WTC11 (cell line): Measurements from ENCODE around the gene GSDMA. TPM values are rescaled to one million over a fixed set of nuclear protein-coding genes. Genes with fewer than 3 reads are reported as not detected.

ENCODE experiments used
- ATAC-seq: fragments of 200-7000 bp; cut with Tn5 transposase; 2 replicates; pipeline ENCODE4 v1.10.0; 2021; ENCODE audit warnings: mild to moderate bottlenecking, moderate library complexity
- CTCF ChIA-PET: fragments of 300-600 bp; sonication (Branson Sonifier 250); formaldehyde crosslinking; loops from one replicate; lab custom pipeline; 2021; ENCODE audit warnings: antibody characterized with exemption; lab: Charles Lee
- POLR2A ChIA-PET: fragments of 350-600 bp; sonication (Branson Sonifier 250); formaldehyde crosslinking; loops from one replicate; lab custom pipeline; 2021; ENCODE audit warnings: antibody characterized with exemption; lab: Charles Lee
- DNase-seq: peaks from one replicate; pipeline ENCODE4 v3.0.0; 2021; ENCODE audit warnings: low spot score
- H3K27ac Mint-ChIP-seq: 2 replicates; pipeline ENCODE4 v1.8.0; 2021; ENCODE audit warnings: mixed read lengths
- H3K27me3 Mint-ChIP-seq: 2 replicates; pipeline ENCODE4 v1.8.0; 2021; ENCODE audit warnings: low read depth, mild to moderate bottlenecking, moderate library complexity, mixed read lengths
- H3K36me3 Mint-ChIP-seq: 2 replicates; pipeline ENCODE4 v1.8.0; 2021; ENCODE audit warnings: mixed read lengths
- H3K4me1 Mint-ChIP-seq: 2 replicates; pipeline ENCODE4 v1.8.0; 2022; ENCODE audit warnings: mixed read lengths
- H3K4me3 Mint-ChIP-seq: 2 replicates; pipeline ENCODE4 v1.8.0; 2021; ENCODE audit warnings: mild to moderate bottlenecking, moderate library complexity, mixed read lengths
- H3K9me3 Mint-ChIP-seq: 2 replicates; pipeline ENCODE4 v1.8.0; 2021; ENCODE audit warnings: mixed read lengths
- ATF3 ChIP-seq: sonication (generic); formaldehyde crosslinking; conservative IDR thresholded peaks from 2 replicates; pipeline ENCODE4 v1.8.1; 2022; ENCODE audit warnings: mild to moderate bottlenecking, missing genetic modification reagents
- CDX4 ChIP-seq: fragments of 250-450 bp; sonication (Bioruptor Pico); IDR thresholded peaks from 2 replicates; pipeline ENCODE4 v1.9.0; 2021; ENCODE audit warnings: moderate library complexity, mild to moderate bottlenecking, inconsistent platforms, borderline replicate concordance
- HMGA2 ChIP-seq: fragments of 250-450 bp; sonication (Bioruptor Pico); IDR thresholded peaks from 2 replicates; pipeline ENCODE4 v1.4.0; 2021; ENCODE audit warnings: mild to moderate bottlenecking, moderate library complexity
- total RNA-seq: library from RNA; stranded (reverse); gene quantifications from 3 replicates; pipeline ENCODE4 v1.2.3, GENCODE V29; 2021
- TF ChIP-seq, protein P1 (sequence below): sonication (generic); formaldehyde crosslinking; IDR thresholded peaks from 2 replicates; pipeline ENCODE4 v1.8.0; 2022; ENCODE audit warnings: missing genetic modification reagents
- TF ChIP-seq, protein P2 (sequence below): sonication (generic); formaldehyde crosslinking; IDR thresholded peaks from 2 replicates; pipeline ENCODE4 v1.8.0; 2022; ENCODE audit warnings: mild to moderate bottlenecking, missing genetic modification reagents
- TF ChIP-seq, protein P3 (sequence below): sonication (generic); formaldehyde crosslinking; conservative IDR thresholded peaks from 2 replicates; pipeline ENCODE4 v1.8.1; 2023; ENCODE audit warnings: mild to moderate bottlenecking, low read depth, missing genetic modification reagents, moderate library complexity

GSDMA gene
- total RNA-seq, 1 experiment from 2014 or later, result not detected

GRCh38 chr17:39927929-39928857 is 34.6 kb upstream of the GSDMA start:
- peaks cover 4% of the 10 kb centered on the region for H3K36me3 Mint-ChIP-seq
- DNase-seq (peak; percentile 77), ATAC-seq (peak; percentile 81)
- H3K27ac Mint-ChIP-seq, result peak overlapping the region; percentile 98
- H3K4me3 Mint-ChIP-seq, result peak overlapping the region; percentile 82
- POLR2A ChIA-PET, result interaction anchor here (1.9 kb wide), 1 partner anchor 52 kb away, joined by 6 read pairs; the partner anchor contains the start of gene PSMD3
- H3K27me3 Mint-ChIP-seq, result peaks cover 4% of the 10 kb centered on the region; the same call in 1 of the 2 replicates
- peaks cover 40% of the 10 kb centered on the region for H3K4me1 Mint-ChIP-seq
- CTCF ChIA-PET, result interaction anchor here (0.8 to 2.4 kb wide), 5 partner anchors 19 to 126 kb away, joined by 3 to 8 read pairs (median 3); partner anchors contain the start of gene MED24
- TF ChIP-seq, protein P1, sequence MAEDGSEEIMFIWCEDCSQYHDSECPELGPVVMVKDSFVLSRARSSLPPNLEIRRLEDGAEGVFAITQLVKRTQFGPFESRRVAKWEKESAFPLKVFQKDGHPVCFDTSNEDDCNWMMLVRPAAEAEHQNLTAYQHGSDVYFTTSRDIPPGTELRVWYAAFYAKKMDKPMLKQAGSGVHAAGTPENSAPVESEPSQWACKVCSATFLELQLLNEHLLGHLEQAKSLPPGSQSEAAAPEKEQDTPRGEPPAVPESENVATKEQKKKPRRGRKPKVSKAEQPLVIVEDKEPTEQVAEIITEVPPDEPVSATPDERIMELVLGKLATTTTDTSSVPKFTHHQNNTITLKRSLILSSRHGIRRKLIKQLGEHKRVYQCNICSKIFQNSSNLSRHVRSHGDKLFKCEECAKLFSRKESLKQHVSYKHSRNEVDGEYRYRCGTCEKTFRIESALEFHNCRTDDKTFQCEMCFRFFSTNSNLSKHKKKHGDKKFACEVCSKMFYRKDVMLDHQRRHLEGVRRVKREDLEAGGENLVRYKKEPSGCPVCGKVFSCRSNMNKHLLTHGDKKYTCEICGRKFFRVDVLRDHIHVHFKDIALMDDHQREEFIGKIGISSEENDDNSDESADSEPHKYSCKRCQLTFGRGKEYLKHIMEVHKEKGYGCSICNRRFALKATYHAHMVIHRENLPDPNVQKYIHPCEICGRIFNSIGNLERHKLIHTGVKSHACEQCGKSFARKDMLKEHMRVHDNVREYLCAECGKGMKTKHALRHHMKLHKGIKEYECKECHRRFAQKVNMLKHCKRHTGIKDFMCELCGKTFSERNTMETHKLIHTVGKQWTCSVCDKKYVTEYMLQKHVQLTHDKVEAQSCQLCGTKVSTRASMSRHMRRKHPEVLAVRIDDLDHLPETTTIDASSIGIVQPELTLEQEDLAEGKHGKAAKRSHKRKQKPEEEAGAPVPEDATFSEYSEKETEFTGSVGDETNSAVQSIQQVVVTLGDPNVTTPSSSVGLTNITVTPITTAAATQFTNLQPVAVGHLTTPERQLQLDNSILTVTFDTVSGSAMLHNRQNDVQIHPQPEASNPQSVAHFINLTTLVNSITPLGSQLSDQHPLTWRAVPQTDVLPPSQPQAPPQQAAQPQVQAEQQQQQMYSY (CRISPR knock-in tag), result peak; percentile 65; the same call in 1 of the 2 replicates
- TF ChIP-seq, protein P2, sequence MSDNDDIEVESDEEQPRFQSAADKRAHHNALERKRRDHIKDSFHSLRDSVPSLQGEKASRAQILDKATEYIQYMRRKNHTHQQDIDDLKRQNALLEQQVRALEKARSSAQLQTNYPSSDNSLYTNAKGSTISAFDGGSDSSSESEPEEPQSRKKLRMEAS, result peak; percentile 9; the same call in 1 of the 2 replicates
- TF ChIP-seq CDX4 (CRISPR knock-in tag), result no peak
- H3K9me3 Mint-ChIP-seq, result no peaks in the 10 kb centered on the region

DNA sequence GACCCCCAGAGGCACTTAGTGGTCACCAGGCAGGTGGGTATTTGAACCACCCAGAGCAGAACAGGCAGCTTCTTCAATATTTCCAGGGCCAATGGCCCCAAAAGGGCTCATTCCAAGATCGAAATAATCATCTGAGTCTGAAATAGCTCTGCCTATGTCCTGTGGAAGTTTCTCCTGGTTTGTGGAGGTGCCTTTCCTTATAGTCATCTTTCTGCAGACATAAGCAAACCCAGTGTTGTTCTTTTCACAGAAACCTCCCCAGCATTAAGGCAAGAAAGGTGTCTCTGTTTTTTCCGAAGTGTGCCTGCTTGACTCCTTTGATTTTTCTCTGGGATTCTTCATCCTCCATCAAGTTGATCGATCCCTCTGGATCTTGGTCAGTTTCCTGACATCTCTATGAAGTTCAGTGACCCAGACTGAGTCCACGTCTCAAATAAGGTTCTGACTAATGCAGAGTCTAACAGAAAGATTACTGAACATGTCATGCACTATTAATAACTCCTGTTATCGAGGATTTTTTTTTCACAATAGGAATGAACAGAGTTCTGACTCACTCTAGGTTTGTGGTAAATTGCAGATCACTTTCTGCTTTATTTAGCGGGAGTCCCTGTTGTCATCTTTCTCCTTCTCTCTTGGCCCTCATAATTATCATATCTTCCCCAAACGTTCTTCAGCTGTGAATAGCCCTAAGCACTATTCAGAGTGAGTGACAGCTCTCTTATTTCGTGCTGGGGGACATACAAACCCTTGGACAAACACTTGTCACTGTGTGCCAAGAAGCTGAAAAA is 33.8 kb upstream of the GSDMA start:
- DNase-seq, result no peak
- H3K4me3 Mint-ChIP-seq, result peak overlapping the region; percentile 82
- no peak for ATAC-seq

More for the DNA sequence above, 33.8 kb upstream of the GSDMA start:
- TF ChIP-seq CDX4 (CRISPR knock-in tag) (no peak), HMGA2 (CRISPR knock-in tag) (no peak), ATF3 (CRISPR knock-in tag) (no peak)
- TF ChIP-seq, protein P3, sequence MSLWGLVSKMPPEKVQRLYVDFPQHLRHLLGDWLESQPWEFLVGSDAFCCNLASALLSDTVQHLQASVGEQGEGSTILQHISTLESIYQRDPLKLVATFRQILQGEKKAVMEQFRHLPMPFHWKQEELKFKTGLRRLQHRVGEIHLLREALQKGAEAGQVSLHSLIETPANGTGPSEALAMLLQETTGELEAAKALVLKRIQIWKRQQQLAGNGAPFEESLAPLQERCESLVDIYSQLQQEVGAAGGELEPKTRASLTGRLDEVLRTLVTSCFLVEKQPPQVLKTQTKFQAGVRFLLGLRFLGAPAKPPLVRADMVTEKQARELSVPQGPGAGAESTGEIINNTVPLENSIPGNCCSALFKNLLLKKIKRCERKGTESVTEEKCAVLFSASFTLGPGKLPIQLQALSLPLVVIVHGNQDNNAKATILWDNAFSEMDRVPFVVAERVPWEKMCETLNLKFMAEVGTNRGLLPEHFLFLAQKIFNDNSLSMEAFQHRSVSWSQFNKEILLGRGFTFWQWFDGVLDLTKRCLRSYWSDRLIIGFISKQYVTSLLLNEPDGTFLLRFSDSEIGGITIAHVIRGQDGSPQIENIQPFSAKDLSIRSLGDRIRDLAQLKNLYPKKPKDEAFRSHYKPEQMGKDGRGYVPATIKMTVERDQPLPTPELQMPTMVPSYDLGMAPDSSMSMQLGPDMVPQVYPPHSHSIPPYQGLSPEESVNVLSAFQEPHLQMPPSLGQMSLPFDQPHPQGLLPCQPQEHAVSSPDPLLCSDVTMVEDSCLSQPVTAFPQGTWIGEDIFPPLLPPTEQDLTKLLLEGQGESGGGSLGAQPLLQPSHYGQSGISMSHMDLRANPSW (CRISPR knock-in tag), result no peak
- peak overlapping the region; percentile 56 for H3K27ac Mint-ChIP-seq
- POLR2A ChIA-PET, result no interaction called here
- H3K36me3 Mint-ChIP-seq, result no peaks in the 10 kb centered on the region; the same call in 1 of the 2 replicates
- H3K4me1 Mint-ChIP-seq, result peaks cover 48% of the 10 kb centered on the region
- peaks cover 4% of the 10 kb centered on the region; the same call in 1 of the 2 replicates for H3K27me3 Mint-ChIP-seq
- H3K9me3 Mint-ChIP-seq, result no peaks in the 10 kb centered on the region
- CTCF ChIA-PET, result interaction anchor here (0.5 kb wide), 1 partner anchor 126 kb away, joined by 3 read pairs; no protein-coding TSS in a partner anchor
